Tibial nerve (tissue), 4 donors: Measurements from ENCODE around the gene ZNF776.
"Not testable (repeated sequence)": the region's sequence is repeated elsewhere in the genome, so short reads cannot be mapped to it uniquely, and the experiment has no call there.

ENCODE experiments used
- EP300 ChIP-seq, 2 donors: sonication (generic); formaldehyde crosslinking; IDR thresholded peaks; one replicate each; pipeline ENCODE4 v1.6.1; 2017; ENCODE audit warnings: antibody characterized with exemption in 2 of 2, mild to moderate bottlenecking in 1 of 2
- TF ChIP-seq, protein P1 (sequence below), 5 experiments: fragments of 200-600 bp in 3 of 5; fragments of 450-650 bp in 2 of 5; sonication (generic) in 3 of 5; IDR thresholded peaks; one replicate each; pipeline ENCODE4 v1.5.1; 2016 to 2019; ENCODE audit warnings: antibody characterized with exemption in 5 of 5, mild to moderate bottlenecking in 3 of 5, moderate library complexity in 2 of 5

DNA sequence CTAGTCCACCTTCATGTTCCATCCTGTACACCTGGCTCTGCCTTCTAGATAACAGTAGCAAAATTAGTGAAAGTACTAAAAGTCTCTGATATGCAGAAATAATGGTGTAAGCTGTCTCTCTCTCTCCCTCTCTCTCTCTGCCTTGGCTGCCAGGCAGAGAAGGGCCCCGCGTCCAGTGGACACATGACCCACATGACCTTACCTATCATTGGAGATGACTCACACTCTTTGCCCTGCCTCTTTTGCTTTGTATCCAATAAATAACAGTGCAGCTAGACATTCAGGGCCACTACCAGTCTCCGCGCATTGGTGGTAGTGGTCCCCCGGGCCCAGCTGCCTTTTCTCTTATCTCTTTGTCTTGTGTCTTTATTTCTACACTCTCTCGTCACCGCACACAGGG, 7.8 kb upstream of the ZNF776 start:
- TF ChIP-seq, protein P1, sequence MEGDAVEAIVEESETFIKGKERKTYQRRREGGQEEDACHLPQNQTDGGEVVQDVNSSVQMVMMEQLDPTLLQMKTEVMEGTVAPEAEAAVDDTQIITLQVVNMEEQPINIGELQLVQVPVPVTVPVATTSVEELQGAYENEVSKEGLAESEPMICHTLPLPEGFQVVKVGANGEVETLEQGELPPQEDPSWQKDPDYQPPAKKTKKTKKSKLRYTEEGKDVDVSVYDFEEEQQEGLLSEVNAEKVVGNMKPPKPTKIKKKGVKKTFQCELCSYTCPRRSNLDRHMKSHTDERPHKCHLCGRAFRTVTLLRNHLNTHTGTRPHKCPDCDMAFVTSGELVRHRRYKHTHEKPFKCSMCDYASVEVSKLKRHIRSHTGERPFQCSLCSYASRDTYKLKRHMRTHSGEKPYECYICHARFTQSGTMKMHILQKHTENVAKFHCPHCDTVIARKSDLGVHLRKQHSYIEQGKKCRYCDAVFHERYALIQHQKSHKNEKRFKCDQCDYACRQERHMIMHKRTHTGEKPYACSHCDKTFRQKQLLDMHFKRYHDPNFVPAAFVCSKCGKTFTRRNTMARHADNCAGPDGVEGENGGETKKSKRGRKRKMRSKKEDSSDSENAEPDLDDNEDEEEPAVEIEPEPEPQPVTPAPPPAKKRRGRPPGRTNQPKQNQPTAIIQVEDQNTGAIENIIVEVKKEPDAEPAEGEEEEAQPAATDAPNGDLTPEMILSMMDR (IDR thresholded peaks at IDR 0.05) = not testable (repeated sequence)
- TF ChIP-seq EP300 (IDR thresholded peaks at IDR 0.05) = not testable (repeated sequence)
